GM18868 (cell line): ENCODE results near the gene EFCAB5.
"Not testable (repeated sequence)": the region's sequence is repeated elsewhere in the genome, so short reads cannot be mapped to it uniquely, and the experiment has no call there.

Experiments
- ATAC-seq: cut with Tn5 transposase; IDR thresholded peaks from one replicate; pipeline ENCODE4 v1.9.1; 2021; ENCODE audit warnings: mild to moderate bottlenecking, moderate library complexity; ENCODE audit not compliant: unreplicated experiment

Gene EFCAB5

DNA sequence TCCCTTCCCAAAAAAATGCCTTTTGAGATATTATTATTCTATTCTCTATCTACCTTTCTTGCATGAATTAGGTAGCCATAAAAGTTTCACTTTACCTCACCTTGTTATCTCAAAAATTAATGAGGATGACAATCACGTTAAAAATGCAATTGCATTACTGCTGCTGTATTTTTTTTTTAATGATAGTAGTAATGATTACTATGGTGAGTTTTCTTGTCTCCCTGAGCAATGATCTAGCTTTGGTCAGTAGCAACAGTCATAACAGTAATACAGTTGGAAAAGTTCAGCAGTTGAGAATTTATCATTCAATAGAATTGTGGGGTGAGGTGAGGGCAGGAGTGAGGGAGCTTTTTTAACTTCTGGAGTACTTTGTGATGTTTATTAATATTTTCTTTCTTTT, at the start of gene EFCAB5:
Gene EFCAB5, plus strand, starts transcription at position 301 of the 400 bp plus-strand sequence. CDS start 163 bp downstream, outside the sequence.
- no peak for ATAC-seq

DNA sequence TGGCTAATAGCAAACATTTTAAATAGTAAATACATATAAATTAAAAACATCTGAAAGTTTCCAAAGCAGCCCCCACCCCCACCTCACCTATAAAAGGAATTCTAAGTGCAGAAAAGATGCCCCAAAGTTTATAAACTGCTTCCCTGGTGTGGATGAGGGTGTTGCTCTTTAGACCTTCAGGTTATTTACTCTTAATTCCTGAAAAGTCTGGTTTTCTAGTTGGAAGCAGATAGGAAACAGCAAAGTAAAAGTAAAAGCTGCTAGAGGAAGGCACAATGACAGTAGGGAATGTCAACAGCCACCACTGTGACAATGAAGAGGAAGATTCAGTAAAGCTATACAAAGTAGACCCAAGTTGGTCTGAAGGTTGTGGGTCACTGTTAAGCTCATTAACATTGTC, 49.2 kb upstream of the EFCAB5 start:
- no peak for ATAC-seq

DNA sequence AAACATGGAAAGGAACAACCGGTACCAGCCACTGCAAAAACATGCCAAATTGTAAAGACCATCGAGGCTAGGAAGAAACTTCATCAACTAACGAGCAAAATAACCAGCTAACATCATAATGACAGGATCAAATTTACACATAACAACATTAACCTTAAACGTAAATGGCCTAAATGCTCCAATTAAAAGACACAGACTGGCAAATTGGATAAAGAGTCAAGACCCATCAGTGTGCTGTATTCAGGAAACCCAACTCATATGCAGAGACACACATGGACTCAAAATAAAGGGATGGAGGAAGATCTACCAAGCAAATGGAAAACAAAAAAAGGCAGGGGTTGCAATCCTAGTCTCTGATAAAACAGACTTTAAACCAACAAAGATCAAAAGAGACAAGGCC, 44.3 kb upstream of the EFCAB5 start:
- ATAC-seq: not testable (repeated sequence)

DNA sequence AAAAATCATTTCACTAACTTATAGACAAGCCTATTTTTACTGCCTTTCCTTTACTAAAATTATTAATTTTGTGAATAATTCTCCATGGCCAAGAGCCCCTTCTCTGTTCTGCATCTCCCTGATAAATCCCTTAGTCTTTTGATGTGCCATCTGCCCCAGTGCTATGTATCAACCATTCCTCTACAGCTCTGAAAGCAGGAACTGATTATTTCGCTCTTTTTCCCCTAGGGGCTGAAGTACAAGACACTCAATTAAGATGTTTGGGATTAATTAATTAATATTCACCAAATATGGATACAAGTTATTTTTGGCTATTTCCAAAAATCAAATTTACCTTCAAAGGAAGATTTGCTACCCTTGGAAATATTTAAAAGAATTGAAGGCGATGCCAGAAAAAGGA, 38.0 kb upstream of the EFCAB5 start:
- no peak for ATAC-seq

DNA sequence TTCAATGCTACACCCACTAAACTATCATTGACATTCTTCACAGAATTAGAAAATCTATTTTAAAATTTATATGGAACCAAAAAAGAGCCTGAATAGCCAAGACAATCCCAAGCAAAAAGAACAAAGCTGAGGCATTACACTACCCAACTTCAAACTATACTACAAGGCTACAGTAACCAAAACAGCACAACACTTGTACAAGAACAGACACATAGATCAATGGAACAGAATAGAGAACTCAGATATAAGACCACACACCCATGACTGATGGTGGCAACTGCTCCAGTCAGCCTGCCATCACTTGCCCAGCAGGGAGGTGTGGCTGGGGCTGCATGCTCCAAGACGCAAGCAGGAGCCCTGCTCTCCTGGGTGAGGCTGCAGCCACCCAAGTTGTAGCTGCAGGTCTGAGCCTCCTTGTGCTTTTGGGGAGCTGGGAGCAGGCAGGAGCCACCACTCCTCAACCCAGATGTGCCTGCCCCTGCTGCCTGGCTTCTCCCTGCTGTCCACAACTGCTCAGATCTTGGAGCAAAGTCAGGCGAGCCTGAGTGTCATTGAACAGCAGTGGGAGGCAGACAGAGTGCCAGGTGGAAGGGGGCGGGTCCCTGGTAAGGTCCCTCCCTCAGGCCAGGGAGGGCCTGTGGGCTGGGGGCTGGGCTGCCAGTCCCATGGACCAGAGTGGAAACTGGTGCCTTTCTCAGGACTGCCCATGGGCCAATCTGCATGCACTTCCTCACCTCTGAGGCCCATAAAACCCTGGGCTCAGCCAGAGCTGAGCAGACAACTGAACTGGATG, 36.2 kb upstream of the EFCAB5 start:
- no peak for ATAC-seq

DNA sequence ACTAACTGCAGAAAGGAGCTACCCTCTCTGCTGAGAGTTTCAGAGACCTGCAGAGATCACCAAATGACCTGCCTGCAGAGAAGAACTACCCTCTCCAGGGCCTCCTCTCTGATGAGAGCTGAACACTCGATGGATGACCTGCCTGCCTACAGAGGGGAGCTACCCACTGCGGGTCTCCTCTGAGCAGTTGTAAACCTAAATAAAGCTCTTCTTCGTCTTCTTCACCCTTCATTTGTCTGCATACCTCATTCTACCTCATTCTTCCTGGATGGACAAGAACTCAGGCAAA, 35.6 kb upstream of the EFCAB5 start:
- ATAC-seq: no peak

DNA sequence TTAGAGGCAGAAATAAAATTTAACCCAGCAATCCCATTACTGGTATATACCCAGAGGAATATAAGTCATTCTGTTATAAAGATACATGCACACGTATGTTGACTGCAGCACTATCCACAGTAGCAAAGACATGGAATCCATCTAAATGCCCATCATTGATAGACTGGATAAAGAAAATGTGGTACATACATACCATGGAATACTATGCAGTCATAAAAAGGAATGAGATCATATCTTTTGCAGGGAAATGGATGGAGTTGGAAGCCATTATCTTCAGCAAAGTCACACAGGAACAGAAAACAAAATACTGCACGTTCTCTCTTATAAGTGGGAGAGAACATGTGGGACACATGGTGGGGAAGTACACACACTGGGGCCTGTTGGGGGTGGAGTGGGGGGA, 34.5 kb upstream of the EFCAB5 start:
- no peak for ATAC-seq

DNA sequence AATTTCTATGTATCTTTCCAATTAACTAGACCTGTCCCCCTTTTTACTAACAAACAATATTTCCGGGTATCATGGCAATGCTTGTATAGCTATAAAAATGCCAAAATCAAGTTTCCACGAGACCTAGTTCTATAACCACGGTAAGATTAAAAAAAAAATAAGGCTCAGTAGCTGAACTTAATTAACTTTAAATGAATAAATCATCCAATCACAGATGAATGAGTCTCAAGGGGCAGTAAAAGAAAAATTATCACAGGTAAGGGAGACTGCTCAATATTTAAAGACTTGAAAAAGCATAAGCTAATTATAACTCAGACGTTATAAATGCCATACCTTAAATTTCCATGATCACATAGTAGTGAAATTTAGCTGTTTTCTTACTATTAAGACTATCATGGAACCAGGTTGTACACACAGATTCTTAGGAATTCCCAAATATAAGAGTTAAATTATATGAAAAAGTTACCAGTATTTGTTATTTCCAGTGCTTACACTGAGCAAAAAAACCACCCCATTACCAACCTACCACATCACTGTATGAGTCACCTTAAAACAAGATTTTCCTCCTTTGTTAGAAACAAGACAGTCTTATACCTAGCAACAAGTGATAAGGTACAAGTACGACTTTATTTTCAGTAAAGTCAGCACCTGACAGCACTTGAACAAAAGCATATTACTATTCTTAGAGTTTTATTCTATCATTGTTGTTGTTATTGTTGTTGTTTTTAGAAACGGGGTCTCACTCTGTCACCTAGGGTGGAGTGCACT, 32.0 kb upstream of the EFCAB5 start:
- no peak for ATAC-seq

DNA sequence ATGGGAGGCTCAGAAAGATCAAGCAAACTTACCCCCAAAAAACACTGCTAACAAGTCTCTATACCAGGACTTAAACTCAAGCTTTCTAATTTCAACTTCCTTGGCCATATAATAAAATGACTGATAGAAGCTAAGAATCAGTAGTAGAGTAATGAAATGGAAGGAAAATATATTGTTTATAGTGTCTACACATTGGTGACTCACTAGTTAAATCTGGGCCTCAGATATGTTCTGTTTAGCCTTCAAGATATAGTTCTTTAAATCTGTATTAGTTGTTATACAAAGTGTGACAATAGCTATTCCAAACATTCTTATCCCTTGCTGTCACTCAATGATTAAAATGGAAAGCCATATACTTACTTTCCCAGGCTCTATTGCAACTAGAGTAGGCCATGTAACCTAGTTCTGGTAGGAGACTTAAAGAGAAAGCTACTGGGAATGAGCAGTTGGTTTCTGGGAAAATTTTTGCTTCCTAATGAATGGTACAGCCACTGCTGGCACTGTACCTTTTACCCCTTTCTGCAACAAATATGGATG, 29.7 kb upstream of the EFCAB5 start:
- ATAC-seq: no peak

DNA sequence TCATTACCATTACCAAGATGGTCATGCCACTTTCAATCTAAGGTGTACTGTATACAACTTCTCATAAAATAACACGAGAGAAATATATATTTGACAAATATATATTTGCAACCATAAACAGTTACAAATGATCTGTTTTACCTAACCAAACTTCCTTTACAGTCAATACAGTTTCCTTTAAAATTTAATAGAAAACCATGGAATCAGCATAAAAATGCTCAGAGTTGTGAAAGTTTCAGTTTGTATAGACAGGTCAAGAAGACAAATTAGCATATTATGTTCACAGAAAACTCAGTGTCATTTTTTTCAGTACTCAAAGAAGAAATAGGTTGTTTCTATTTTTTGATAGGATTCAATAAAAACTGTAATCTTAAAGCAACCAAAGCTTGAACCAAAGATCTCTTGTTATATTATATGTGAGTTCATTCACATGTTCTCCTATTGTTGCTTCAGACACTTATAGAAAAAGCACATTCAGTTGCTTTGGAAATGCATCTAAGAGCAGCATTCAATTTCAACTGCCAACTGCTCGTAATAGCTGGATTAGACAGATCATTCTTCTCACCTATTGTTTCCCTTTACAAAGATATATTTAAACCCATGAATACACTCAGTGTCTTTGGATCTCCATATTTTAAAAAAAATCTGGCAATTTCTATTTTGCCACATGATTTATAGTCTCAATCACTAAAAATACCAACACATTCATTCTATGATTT, 26.5 kb upstream of the EFCAB5 start:
- ATAC-seq: no peak

DNA sequence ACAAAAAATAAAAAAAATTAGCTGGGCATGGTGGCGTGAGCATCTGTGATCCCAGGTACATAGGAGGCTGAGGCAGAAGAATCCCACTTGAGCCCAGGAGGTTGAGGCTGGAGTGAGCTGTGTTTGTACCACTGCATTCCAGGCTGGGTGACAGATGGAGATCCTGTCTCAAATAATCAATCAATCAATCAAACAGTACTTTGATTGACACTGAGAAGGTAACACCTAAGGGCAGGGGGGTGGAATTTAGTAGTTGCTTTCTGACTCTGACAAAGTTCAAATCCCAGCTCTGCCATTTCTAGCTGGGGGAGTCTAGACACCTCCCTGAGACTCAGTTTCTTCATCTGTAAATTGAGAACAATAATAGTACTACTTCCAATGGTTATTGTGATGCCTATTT, 23.4 kb upstream of the EFCAB5 start:
- no peak for ATAC-seq

DNA sequence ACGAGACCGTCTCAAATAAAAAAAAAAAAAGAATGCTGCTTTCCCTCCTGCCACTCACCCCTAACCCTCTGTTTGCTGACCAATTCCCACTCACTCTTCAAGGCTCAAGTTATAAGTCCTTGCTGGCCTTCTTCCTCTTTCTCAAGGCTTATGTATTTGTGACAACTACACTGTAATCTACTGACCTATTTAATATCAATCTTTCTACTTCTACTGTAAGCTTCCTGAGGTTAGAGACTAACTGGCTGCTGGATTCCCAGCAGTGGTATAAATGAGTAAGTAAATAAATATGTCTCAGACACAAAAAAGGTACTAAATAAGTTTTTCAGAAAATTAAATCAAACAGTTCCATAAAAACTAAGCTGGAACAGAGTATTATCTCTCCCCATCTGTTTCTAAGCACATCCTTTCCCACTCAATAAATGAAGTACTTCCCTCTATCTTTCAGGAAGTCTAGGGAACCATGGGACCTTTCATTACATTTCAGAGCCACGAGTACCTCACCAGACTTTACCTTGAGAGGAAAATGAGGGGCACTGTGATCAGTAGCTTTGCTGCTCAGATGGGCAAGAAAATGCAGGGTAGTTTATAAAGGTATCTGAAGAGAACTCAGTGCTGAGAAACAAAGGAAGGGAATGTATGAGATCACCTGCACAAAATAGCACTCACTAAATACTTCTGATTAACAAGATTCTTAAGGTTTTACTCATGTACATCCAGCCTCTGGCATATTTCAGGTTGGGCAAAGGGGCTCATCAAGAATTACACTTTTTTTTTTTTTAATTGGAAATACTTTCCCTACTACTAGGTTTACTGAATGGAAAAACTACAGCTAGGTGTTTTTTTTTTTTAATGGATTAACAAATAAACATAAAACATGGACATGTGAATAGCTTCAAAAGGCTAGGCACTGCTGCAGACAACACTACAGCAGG, 22.2 kb upstream of the EFCAB5 start:
- no peak for ATAC-seq

DNA sequence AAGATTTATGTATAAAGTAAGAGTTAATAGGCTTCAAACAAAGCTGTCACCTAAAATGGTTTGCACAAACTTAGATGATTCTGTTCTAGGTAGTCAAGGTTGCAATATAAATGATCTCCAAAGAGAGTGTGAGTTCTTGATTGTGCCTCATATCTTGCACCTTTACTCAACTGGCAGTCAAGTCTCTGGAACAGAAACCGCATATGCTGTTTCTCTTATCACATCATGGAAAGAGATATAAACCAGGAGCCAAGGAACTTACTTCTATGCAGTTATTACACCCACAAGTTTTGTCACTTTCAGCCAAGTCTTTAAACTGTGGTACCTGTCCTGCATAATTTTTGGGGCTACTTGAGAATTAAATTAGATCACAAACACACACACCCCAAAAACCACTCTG, 16.6 kb upstream of the EFCAB5 start:
- no peak for ATAC-seq

DNA sequence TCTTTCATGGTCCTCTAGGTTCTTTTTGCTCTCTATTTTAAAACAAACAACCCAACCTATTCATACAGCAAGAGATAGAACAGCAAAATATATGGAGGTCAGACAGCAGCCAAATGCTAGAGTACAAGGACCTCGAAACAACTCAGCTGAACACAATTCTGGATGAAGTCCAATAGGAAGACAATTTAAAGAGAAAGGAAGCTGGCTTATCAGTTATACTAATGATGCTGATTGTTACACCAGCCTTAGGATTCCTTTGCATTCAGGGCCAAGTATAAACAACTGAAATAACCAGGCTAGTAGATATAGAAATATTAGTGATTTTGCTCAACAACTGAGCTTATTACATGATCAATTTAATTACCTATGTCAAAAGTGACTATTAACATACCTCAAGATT, 13.9 kb upstream of the EFCAB5 start:
- ATAC-seq: no peak

DNA sequence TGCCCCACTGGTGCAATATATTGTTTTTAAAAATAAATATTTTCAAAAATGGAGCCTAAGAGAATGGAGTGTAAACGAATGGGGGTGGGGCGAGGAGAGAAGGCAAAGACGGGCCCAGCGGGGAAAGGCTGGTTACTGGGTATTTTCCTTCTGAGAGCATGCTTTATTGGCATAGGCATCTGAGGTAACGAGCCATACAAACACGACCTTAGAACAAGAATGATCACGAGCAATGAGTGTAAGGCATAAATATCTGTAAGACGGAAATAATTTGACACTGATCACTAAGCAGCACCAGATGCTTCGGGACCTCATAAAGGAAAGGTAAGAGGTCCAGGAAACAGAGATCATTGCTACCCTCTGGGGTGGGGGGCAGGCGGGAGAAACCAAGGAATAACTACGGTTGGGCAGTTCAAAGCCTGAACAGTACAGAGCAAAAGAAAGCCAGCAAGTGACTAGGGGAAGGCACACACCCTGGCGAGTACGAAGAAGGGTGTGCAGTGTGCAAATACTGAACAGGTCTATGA, 12.4 kb upstream of the EFCAB5 start:
- ATAC-seq: no peak

DNA sequence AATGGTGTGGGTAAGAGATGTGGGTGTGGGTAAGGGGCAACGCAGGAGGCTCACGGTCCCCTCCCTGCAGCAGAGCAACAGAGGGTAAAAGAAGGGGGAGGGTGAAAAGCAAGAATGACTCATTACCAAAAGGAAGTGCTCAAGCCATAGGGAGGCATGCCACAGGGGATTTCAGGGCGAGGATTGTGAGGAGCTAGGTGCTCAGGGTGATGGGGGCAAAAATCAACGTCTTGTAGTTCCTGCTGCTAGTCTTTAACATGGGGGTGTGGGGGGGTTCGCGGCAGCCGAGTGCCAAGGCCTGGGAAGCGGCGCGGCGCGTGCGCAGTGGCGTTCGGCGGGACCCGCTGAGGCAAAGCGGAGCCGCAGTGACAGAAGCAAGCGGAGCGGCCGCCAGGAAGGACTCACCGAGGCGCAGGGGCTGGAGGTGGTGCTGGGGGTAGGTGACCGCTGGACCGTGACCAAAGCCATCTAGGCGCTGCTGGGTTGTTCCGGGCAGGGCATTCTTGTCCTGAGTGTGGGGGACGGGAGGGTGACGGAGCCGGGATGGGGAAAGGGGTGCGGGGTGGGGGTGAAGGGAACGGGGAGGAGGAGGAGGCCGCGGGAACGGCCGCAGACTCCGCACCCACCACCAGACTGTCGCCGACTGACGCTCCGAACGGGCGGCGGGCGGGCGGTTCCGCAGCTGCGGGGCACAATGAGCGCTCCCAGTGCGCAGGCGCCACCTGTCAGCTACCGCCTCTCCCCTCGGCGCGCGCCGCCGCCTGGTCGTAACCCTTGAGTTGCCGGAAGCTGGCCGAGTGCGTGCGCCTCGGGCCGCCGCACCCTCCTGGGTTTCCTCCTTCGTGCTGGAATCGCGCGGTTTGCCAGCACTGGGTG, 11.7 kb upstream of the EFCAB5 start, which contains the start of gene SSH2:
Gene SSH2, minus strand, starts transcription at position 696 of the 876 bp plus-strand sequence. Its CDS starts 228 bp downstream, at position 468.
- ATAC-seq: peak; percentile 53

DNA sequence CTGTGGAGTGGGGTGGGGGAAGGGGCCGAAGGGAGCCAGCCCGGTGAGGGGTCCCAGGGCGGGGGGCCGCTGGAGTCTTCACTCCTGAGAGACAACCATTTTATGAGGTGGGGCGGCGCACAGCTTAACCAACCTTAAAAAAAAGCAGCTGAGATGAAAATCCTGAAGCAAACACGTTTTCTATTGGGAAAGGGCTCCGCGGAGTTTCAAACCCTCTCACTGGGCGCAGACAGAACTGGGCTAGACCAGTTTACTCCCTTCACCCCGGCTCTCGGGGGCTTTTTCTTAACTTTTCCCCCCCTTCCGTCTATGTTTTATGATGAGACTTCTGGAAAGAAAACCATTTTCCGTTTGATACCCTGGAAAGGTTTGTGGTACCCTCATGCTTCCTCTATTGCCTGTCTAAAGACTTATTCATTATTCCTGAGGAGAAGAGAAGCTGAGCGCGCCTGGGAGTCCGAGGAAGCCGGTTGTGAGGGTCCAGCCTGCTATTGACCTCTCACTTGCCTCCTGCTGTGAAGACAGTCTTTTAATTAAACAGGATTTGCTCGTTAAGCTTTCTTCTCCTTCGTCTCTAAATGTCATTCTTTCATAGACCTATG, 10.9 kb upstream of the EFCAB5 start:
- no peak for ATAC-seq

DNA sequence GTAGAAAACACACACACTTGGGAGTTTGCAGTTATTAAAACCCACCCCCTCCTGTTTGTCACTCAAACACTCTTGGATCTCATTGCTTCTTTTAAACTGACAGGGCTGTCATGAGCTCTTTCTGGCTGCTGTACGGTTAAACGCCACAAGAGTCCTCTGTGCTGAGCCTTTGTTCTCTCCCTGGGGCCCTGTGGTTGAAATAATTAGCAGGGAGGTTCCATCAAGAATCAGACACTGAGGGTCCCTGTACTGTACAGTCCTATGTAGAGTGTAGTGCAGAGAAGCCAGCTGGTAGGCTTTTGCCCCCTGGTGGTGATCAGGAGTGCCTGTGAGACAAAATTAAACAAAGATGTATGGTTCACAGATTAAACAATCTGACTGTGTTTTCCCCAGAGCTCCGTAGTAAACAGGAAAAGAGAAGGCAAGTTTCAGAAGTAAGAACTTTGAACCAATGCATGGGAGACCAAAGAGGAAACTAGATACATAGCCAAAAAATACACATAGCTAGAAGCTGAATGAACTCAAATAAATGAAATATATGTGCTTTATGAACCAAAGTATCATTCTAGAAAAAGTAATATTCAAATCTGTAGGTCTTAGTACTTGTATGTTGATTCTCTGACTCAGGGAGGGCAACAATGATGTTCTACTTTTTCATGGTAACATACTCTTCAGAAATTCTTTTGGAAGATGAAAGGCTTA, 10.1 kb upstream of the EFCAB5 start:
- ATAC-seq: peak; percentile 75
